Measurements from ENCODE around the gene CLTA.

CLTA gene

GRCh38 chr9:36190388-36191289, at the start of gene CLTA:
CLTA (plus strand) TSS chr9:36190921; CDS start chr9:36191057, 136 bp downstream.
- peak; percentile 88 for DNase-seq

GRCh38 chr9:36141288-36141687, 49.4 kb upstream of the CLTA start:
- DNase-seq: no peak

- DNase-seq: no peak
Observed at GRCh38 chr9:36141761-36142160, 49.0 kb upstream of the CLTA start.

GRCh38 chr9:36142510-36143244, 48.0 kb upstream of the CLTA start:
- no peak for DNase-seq

- DNase-seq: no peak
Observed at GRCh38 chr9:36143245-36143641, 47.5 kb upstream of the CLTA start.

GRCh38 chr9:36144309-36145232, 46.1 kb upstream of the CLTA start:
- peak; percentile 26 for DNase-seq

GRCh38 chr9:36145970-36146369, 44.8 kb upstream of the CLTA start:
- no peak for DNase-seq

- no peak for DNase-seq
Observed at GRCh38 chr9:36146651-36147050, 44.1 kb upstream of the CLTA start.

GRCh38 chr9:36147441-36148175, 43.1 kb upstream of the CLTA start:
- no peak for DNase-seq

- no peak for DNase-seq
Observed at GRCh38 chr9:36148311-36149051, 42.2 kb upstream of the CLTA start.

- DNase-seq: no peak
Observed at GRCh38 chr9:36149197-36149596, 41.5 kb upstream of the CLTA start.

GRCh38 chr9:36150574-36151315, 40.0 kb upstream of the CLTA start:
- DNase-seq: no peak

GRCh38 chr9:36151316-36152210, 39.2 kb upstream of the CLTA start:
- no peak for DNase-seq

GRCh38 chr9:36152741-36153438, 37.8 kb upstream of the CLTA start:
- no peak for DNase-seq

- no peak for DNase-seq
Observed at GRCh38 chr9:36153746-36154145, 37.0 kb upstream of the CLTA start.

- no peak for DNase-seq
Observed at GRCh38 chr9:36154331-36154952, 36.3 kb upstream of the CLTA start.

GRCh38 chr9:36156116-36156515, 34.6 kb upstream of the CLTA start:
- no peak for DNase-seq

- DNase-seq: no peak
Observed at GRCh38 chr9:36158122-36158521, 32.6 kb upstream of the CLTA start.

- DNase-seq: no peak
Observed at GRCh38 chr9:36158917-36159316, 31.8 kb upstream of the CLTA start.
